H9 (cell line): ENCODE measurements around the gene PLCD3. TPM values are rescaled to one million over a fixed set of nuclear protein-coding genes. Genes with fewer than 3 reads are reported as not detected.

Experiments
- DNase-seq: peaks from one replicate; pipeline ENCODE4 v3.0.0-alpha.2; 2017
- H2AFZ ChIP-seq: one replicate; pipeline ENCODE4 v1.6.1; 2013; ENCODE audit warnings: mild to moderate bottlenecking, low read length, control low read depth, moderate library complexity
- H2AK5ac ChIP-seq: 2 replicates; pipeline ENCODE4 v1.6.1; 2013; ENCODE audit warnings: low read length, control low read depth, mixed read lengths; ENCODE audit not compliant: insufficient read length
- H2BK120ac ChIP-seq: one replicate; pipeline ENCODE4 v1.6.1; 2013; ENCODE audit warnings: low read depth, mild to moderate bottlenecking, low read length, control low read depth, inconsistent platforms; ENCODE audit not compliant: poor library complexity, severe bottlenecking
- H2BK12ac ChIP-seq: 2 replicates; pipeline ENCODE4 v1.6.1; 2013; ENCODE audit warnings: low read length, control low read depth, mixed read lengths, low read depth; ENCODE audit not compliant: insufficient read length
- H2BK15ac ChIP-seq: 2 replicates; pipeline ENCODE4 v1.6.1; 2013; ENCODE audit warnings: low read depth, low read length, control low read depth
- H2BK20ac ChIP-seq: one replicate; pipeline ENCODE4 v1.6.1; 2013; ENCODE audit warnings: low read depth, mild to moderate bottlenecking, low read length, control low read depth, inconsistent platforms; ENCODE audit not compliant: poor library complexity, severe bottlenecking
- H2BK5ac ChIP-seq: 2 replicates; pipeline ENCODE4 v1.6.1; 2013; ENCODE audit warnings: low read length, control low read depth, mixed read lengths; ENCODE audit not compliant: insufficient read length
- H3K14ac ChIP-seq: 2 replicates; pipeline ENCODE4 v1.6.1; 2013; ENCODE audit warnings: low read length, control low read depth; ENCODE audit not compliant: insufficient read depth
- H3K18ac ChIP-seq: 2 replicates; pipeline ENCODE4 v1.6.1; 2013; ENCODE audit warnings: low read depth, mild to moderate bottlenecking, mixed read lengths, low read length, control low read depth; ENCODE audit not compliant: insufficient read length
- H3K23ac ChIP-seq: 2 replicates; pipeline ENCODE4 v1.6.1; 2013; ENCODE audit warnings: low read length, control low read depth, mixed read lengths, low read depth; ENCODE audit not compliant: insufficient read length
- H3K23me2 ChIP-seq: 2 replicates; pipeline ENCODE4 v1.6.1; 2013; ENCODE audit warnings: low read depth, mild to moderate bottlenecking, mixed read lengths, low read length, control low read depth; ENCODE audit not compliant: insufficient read length, poor library complexity, severe bottlenecking
- H3K27ac ChIP-seq: 2 replicates; pipeline ENCODE4 v1.5.1; 2013; ENCODE audit warnings: low read length, control low read depth, mixed read lengths, low read depth; ENCODE audit not compliant: insufficient read length
- H3K27me3 ChIP-seq: 2 replicates; pipeline ENCODE4 v1.6.1; 2013; ENCODE audit warnings: low read length, control low read depth, inconsistent platforms; ENCODE audit not compliant: insufficient read depth
- H3K4ac ChIP-seq: 2 replicates; pipeline ENCODE4 v1.6.1; 2013; ENCODE audit warnings: low read depth, mild to moderate bottlenecking, control low read depth, inconsistent platforms, low read length, moderate library complexity
- H3K4me1 ChIP-seq: 2 replicates; pipeline ENCODE4 v1.6.1; 2013; ENCODE audit warnings: low read length, control low read depth, inconsistent platforms; ENCODE audit not compliant: insufficient read depth
- H3K4me2 ChIP-seq: 2 replicates; pipeline ENCODE4 v1.6.1; 2013; ENCODE audit warnings: low read length, control low read depth, mixed read lengths; ENCODE audit not compliant: insufficient read length, insufficient read depth
- H3K56ac ChIP-seq: 2 replicates; pipeline ENCODE4 v1.6.1; 2013; ENCODE audit warnings: low read depth, mild to moderate bottlenecking, mixed read lengths, low read length, control low read depth; ENCODE audit not compliant: insufficient read length
- H3K79me1 ChIP-seq: 2 replicates; pipeline ENCODE4 v1.6.1; 2013; ENCODE audit warnings: low read depth, mild to moderate bottlenecking, moderate library complexity, low read length, control low read depth, inconsistent platforms; ENCODE audit not compliant: insufficient read depth, poor library complexity, severe bottlenecking
- H3K79me2 ChIP-seq: 2 replicates; pipeline ENCODE4 v1.6.1; 2013; ENCODE audit warnings: low read length, control low read depth, inconsistent platforms; ENCODE audit not compliant: insufficient read depth
- H3K9ac ChIP-seq: 2 replicates; pipeline ENCODE4 v1.6.1; 2013; ENCODE audit warnings: low read length, control low read depth, mixed read lengths; ENCODE audit not compliant: insufficient read length; ENCODE audit errors: extremely low read depth
- H3K9me3 ChIP-seq: one replicate; pipeline ENCODE4 v1.6.1; 2013; ENCODE audit warnings: low read depth, low read length, inconsistent platforms; ENCODE audit not compliant: control insufficient read depth
- H3T11ph ChIP-seq: one replicate; pipeline ENCODE4 v1.6.1; 2013; ENCODE audit warnings: mild to moderate bottlenecking, low read length, control low read depth, inconsistent platforms
- H4K20me1 ChIP-seq: one replicate; pipeline ENCODE4 v1.6.1; 2013; ENCODE audit not compliant: control insufficient read depth, insufficient read length, insufficient read depth
- H4K5ac ChIP-seq: 2 replicates; pipeline ENCODE4 v1.6.1; 2013; ENCODE audit warnings: low read depth, mild to moderate bottlenecking, mixed read lengths, low read length, control low read depth; ENCODE audit not compliant: insufficient read length
- H4K8ac ChIP-seq: replicated peaks from 2 replicates; pipeline ENCODE4 v1.6.1; 2013; ENCODE audit warnings: low read length, control low read depth, mixed read lengths, low read depth; ENCODE audit not compliant: insufficient read length
- H4K91ac ChIP-seq: 2 replicates; pipeline ENCODE4 v1.6.1; 2013; ENCODE audit warnings: low read depth, mild to moderate bottlenecking, moderate library complexity, mixed read lengths, low read length, control low read depth; ENCODE audit not compliant: insufficient read length
- H3K27ac Mint-ChIP-seq, 3 experiments: 2 replicates in 2 of 3; 3 replicates in 1 of 3; pipeline ENCODE4 v1.8.0; 2020 to 2021; ENCODE audit warnings: mixed read lengths in 3 of 3, mild to moderate bottlenecking in 1 of 3, moderate library complexity in 1 of 3
- H3K27me3 Mint-ChIP-seq: 2 replicates; pipeline ENCODE4 v1.8.0; 2021; ENCODE audit warnings: low read depth, mild to moderate bottlenecking, moderate library complexity, mixed read lengths
- H3K36me3 Mint-ChIP-seq, 3 experiments: 2 replicates in 2 of 3; 3 replicates in 1 of 3; pipeline ENCODE4 v1.8.0; 2020 to 2021; ENCODE audit warnings: low read depth in 3 of 3, mixed read lengths in 3 of 3; ENCODE audit not compliant: insufficient read depth in 1 of 3
- H3K4me1 Mint-ChIP-seq, 2 experiments: 2 replicates each; pipeline ENCODE4 v1.8.0; 2020; ENCODE audit warnings: mixed read lengths in 2 of 2
- H3K4me3 Mint-ChIP-seq, 2 experiments: 2 replicates in 1 of 2; 3 replicates in 1 of 2; pipeline ENCODE4 v1.8.0; 2020 to 2021; ENCODE audit warnings: mild to moderate bottlenecking in 2 of 2, mixed read lengths in 2 of 2, moderate library complexity in 1 of 2
- H3K9me3 Mint-ChIP-seq, 2 experiments: 2 replicates in 1 of 2; 3 replicates in 1 of 2; pipeline ENCODE4 v1.8.0; 2020; ENCODE audit warnings: mild to moderate bottlenecking in 2 of 2, mixed read lengths in 2 of 2, moderate library complexity in 1 of 2
- CTCF ChIP-seq: fragments of 200-600 bp; sonication (generic); conservative IDR thresholded peaks from 3 replicates; pipeline ENCODE4 v1.8.0; 2021; ENCODE audit warnings: antibody characterized with exemption, mild to moderate bottlenecking
- WGBS: extraction: QIAGEN DNeasy Blood & Tissue Kit; methylation state at CpG from one replicate; pipeline ENCODE4 v1.1.7; 2013; ENCODE audit warnings: missing lambda C conversion rate, low lambda C conversion rate, mixed read lengths; ENCODE audit not compliant: insufficient read length; ENCODE audit errors: extremely low coverage; 5-methylcytosine and 5-hydroxymethylcytosine counted together
- total RNA-seq: library from RNA; stranded (reverse); gene quantifications from 2 replicates; pipeline ENCODE4 v1.2.1, GENCODE V29; 2021

The PLCD3 gene
- total RNA-seq, 1 experiment from 2014 or later, result 41.6 TPM

- no peak within 1 kb of the TSS for H3K27ac Mint-ChIP-seq
- H3K23ac ChIP-seq, result no peak within 1 kb of the TSS
- H2BK5ac ChIP-seq, result no peak within 1 kb of the TSS
- peaks cover 0 to 2% (median 0%) of the 10 kb centered on the region in 3 experiments; a peak in 1 of 7 replicates for H3K36me3 Mint-ChIP-seq
- TF ChIP-seq CTCF, result peak; percentile 100; the same call in 2 of the 3 replicates
- H3K79me1 ChIP-seq, result no peaks in the 10 kb centered on the region
- no peak within 1 kb of the TSS for H2AFZ ChIP-seq
- H4K20me1 ChIP-seq, result no peaks in the 10 kb centered on the region
- H4K5ac ChIP-seq, result no peak within 1 kb of the TSS
- H2BK12ac ChIP-seq, result no peak within 1 kb of the TSS
- H3K4me3 Mint-ChIP-seq, result peak within 1 kb of the TSS; percentile 70 to 76
- H4K8ac ChIP-seq, result no peak within 1 kb of the TSS
- H3K9me3 Mint-ChIP-seq, result peaks cover 3 to 5% of the 10 kb centered on the region in 2 experiments; a peak in 4 of 5 replicates
- H3K9me3 ChIP-seq, result no peaks in the 10 kb centered on the region
- peak; percentile 99 for DNase-seq
- no peaks in the 10 kb centered on the region for H3K4me1 ChIP-seq
- H3K9ac ChIP-seq, result no peak within 1 kb of the TSS
- H3K14ac ChIP-seq, result no peak within 1 kb of the TSS
- peaks cover 1% of the 10 kb centered on the region; the same call in 1 of the 2 replicates for H3K27me3 Mint-ChIP-seq
- no peak within 1 kb of the TSS for H3K4ac ChIP-seq
- no peak within 1 kb of the TSS for H3K27ac ChIP-seq
- no CpG with 5 or more reads among the region's 40 CpGs for WGBS
- H3T11ph ChIP-seq, result no peak within 1 kb of the TSS
- H4K91ac ChIP-seq, result no peak within 1 kb of the TSS
- no peak within 1 kb of the TSS for H2AK5ac ChIP-seq
- H3K56ac ChIP-seq, result no peak within 1 kb of the TSS
- H2BK120ac ChIP-seq, result no peak within 1 kb of the TSS
- H3K79me2 ChIP-seq, result no peaks in the 10 kb centered on the region
- H3K18ac ChIP-seq, result no peak within 1 kb of the TSS
- no peak within 1 kb of the TSS for H2BK20ac ChIP-seq
- no peaks in the 10 kb centered on the region for H3K27me3 ChIP-seq
- H3K4me1 Mint-ChIP-seq, result peaks cover 19 to 29% of the 10 kb centered on the region in 2 experiments
- peaks cover 14% of the 10 kb centered on the region for H3K23me2 ChIP-seq
- no peak within 1 kb of the TSS for H2BK15ac ChIP-seq
- H3K4me2 ChIP-seq, result peak within 1 kb of the TSS; percentile 67
Measured at GRCh38 chr17:45135192-45135977, 3.1 kb upstream of the PLCD3 start, which contains the start of gene ACBD4. Gene ACBD4 (plus strand): TSS chr17:45135687. CDS start chr17:45136145, 458 bp downstream.
